Activated T-cell treated with anti-CD3 and anti-CD28 coated beads for 48 hours (primary cell): ENCODE data around the gene SMCHD1.

Experiments
- DNase-seq: peaks from one replicate; pipeline ENCODE4 v3.0.0-alpha.2; 2020; ENCODE audit warnings: low read depth

The SMCHD1 gene

DNA sequence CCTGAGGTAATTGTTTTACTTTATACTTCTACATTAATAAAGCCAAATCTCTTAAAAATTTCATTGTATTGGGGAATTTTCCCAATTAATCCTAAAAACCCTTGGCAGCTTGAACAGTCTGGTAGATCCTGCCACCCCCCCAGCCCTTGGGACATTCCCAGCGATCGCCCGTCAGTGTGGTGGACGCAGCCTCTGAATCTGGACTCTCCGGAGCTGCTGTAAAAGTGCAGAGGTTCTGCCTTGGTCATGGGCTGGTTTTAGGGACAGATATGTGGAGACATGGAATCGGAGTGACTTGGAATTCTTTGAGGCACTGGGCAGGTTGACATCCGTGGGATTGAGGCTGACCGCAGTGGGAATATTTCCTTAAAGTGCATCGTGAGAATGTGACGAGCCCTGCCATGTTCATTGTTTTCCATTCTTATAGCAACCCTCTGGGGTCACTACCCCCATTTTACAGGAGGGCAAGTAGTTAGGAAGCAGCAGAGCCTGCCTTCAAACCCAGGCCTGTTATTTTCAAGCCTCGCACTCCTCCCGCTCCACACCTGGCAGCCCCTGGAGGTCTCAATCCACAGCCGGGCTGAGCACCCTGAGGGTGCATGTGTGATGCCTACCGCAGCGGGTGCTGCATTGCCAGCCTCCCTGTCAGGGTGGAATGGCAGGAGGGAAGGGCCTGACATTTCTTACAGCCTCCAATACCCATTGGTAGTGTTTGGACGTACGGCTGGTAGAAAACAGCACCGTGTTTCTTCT, 197.8 kb downstream of the SMCHD1 start:
- no peak for DNase-seq

DNA sequence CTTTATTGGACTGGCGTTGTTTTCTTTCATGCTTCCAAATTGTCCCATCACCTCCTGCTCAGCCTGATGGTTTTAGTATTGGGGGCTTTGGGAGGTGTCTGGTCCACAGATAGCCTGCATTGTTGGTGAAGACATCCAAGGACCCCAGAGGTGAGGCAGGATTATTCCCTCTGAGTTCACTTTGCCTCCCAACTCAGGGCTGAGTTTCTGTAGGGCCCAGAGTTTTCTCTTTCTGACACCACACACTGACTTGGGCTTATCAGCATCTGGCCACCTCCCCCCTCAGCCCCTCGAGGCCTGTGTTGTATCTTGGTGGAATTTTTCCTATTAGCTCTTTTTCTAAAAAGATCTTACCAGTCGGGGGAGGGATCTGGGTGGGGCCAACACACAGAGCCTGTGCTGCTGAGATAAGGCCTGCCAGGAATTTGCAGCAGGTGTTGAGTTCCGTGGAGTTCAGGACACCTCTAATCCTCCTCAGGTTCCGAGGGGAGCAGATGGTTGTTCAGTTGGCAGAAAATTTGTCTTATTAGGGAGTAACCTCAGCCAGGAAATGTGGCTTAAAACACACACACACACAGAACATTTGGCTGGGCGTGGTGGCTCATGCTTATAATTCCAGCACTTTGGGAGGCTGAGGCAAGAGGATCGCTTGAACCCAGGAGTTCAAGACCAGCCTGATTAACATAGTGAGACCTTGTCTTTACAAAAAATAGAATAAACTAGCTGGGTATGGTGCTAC, 198.6 kb downstream of the SMCHD1 start:
- DNase-seq, result no peak
